K562 (cell line): ENCODE results near the gene LETM1. TPM values are rescaled to one million over a fixed set of nuclear protein-coding genes. Genes with fewer than 3 reads are reported as not detected.

Source experiments
- CHCHD3 ChIP-seq: fragments of 250-450 bp; sonication (Bioruptor Pico); IDR thresholded peaks from 2 replicates; pipeline ENCODE4 v2.1.2; 2022; ENCODE audit warnings: mild to moderate bottlenecking
- FOXO4 ChIP-seq: fragments of 450-650 bp; formaldehyde crosslinking; IDR thresholded peaks from 2 replicates; pipeline ENCODE4 v1.4.0; 2020; ENCODE audit warnings: mild to moderate bottlenecking, moderate library complexity
- GMEB1 ChIP-seq: fragments of 250-450 bp; sonication (Bioruptor Pico); IDR thresholded peaks from 2 replicates; pipeline ENCODE4 v1.4.0; 2020; ENCODE audit warnings: mild to moderate bottlenecking
- KAT2B ChIP-seq: IDR thresholded peaks from one replicate; pipeline ENCODE4 v1.6.1; 2012; ENCODE audit warnings: low read depth, mild to moderate bottlenecking, control low read depth, inconsistent platforms, low read length, moderate library complexity
- MTF1 ChIP-seq: fragments of 250-450 bp; sonication (Bioruptor Pico); IDR thresholded peaks from 2 replicates; pipeline ENCODE4 v1.9.0; 2021; ENCODE audit warnings: moderate library complexity, mild to moderate bottlenecking, inconsistent platforms, borderline replicate concordance
- POLR2B ChIP-seq: fragments of 450-650 bp; IDR thresholded peaks from 2 replicates; pipeline ENCODE4 v1.6.1; 2018; ENCODE audit warnings: low read depth; ENCODE audit not compliant: partially characterized antibody
- ZNF184 ChIP-seq: sonication (generic); formaldehyde crosslinking; IDR thresholded peaks from 2 replicates; pipeline ENCODE4 v1.5.0; 2020; ENCODE audit warnings: missing genetic modification reagents
- ZNF277 ChIP-seq: fragments of 250-450 bp; sonication (Bioruptor Pico); IDR thresholded peaks from 2 replicates; pipeline ENCODE4 v1.8.0; 2022; ENCODE audit warnings: inconsistent platforms, mild to moderate bottlenecking, moderate library complexity, borderline replicate concordance
- polyA plus RNA-seq, 8 experiments: library from polyadenylated mRNA; depleted of rRNA in 4 of 8; stranded (reverse) in 5 of 8; unstranded in 3 of 8; fragments of >200 nt; fragmentation: Nextera tagmentation in 2 of 8; fragmentation: Illumina TruSeq in 1 of 8; extraction: Ambion mirVana in 2 of 8; extraction: Trizol in 1 of 8; gene quantifications; 2 replicates each; pipeline versions ENCODE4 v1.2.1 to v1.2.3, GENCODE V29; 2011 to 2014; ENCODE audit warnings: inconsistent platforms in 1 of 8, missing spikeins in 1 of 8
- total RNA-seq, 7 experiments: library from RNA; depleted of rRNA in 6 of 7; stranded (reverse); fragments of >200 nt in 6 of 7; fragmentation: Illumina TruSeq in 2 of 7; extraction: Trizol in 2 of 7; gene quantifications; 2 replicates each; pipeline versions ENCODE4 v1.2.1 to v1.2.3, GENCODE V29; 2011 to 2021; ENCODE audit warnings: low replicate concordance in 1 of 7
- TF ChIP-seq, protein P1 (sequence below): fragments of 250-450 bp; sonication (Bioruptor Pico); IDR thresholded peaks from 2 replicates; pipeline ENCODE4 v1.8.0; 2021; ENCODE audit warnings: moderate library complexity, mild to moderate bottlenecking, inconsistent platforms
- TF ChIP-seq, protein P2 (sequence below), 2 experiments: fragments of 450-650 bp in 1 of 2; sonication (generic) in 1 of 2; formaldehyde crosslinking in 1 of 2; IDR thresholded peaks; 2 replicates each; pipeline versions ENCODE4 v1.7.1 to v1.9.0; 2016 to 2022; ENCODE audit warnings: inconsistent platforms in 1 of 2, mild to moderate bottlenecking in 1 of 2, missing genetic modification reagents in 1 of 2

LETM1 gene
- total and polyA plus RNA-seq, 9 of the 15 experiments (the other 6 are each of a cell fraction or from before 2014, with no cell fraction given), result 3.9 to 109 (median 35.0) TPM

GRCh38 chr4:1855333-1856070 is 454 bp downstream of the LETM1 start (continued):
- TF ChIP-seq MTF1 (CRISPR knock-in tag) (no peak), ZNF184 (no peak), KAT2B (no peak), FOXO4 (CRISPR knock-in tag) (no peak), POLR2B (no peak), ZNF277 (CRISPR knock-in tag) (no peak), CHCHD3 (CRISPR knock-in tag) (no peak), GMEB1 (CRISPR knock-in tag) (no peak)
- TF ChIP-seq, protein P1, sequence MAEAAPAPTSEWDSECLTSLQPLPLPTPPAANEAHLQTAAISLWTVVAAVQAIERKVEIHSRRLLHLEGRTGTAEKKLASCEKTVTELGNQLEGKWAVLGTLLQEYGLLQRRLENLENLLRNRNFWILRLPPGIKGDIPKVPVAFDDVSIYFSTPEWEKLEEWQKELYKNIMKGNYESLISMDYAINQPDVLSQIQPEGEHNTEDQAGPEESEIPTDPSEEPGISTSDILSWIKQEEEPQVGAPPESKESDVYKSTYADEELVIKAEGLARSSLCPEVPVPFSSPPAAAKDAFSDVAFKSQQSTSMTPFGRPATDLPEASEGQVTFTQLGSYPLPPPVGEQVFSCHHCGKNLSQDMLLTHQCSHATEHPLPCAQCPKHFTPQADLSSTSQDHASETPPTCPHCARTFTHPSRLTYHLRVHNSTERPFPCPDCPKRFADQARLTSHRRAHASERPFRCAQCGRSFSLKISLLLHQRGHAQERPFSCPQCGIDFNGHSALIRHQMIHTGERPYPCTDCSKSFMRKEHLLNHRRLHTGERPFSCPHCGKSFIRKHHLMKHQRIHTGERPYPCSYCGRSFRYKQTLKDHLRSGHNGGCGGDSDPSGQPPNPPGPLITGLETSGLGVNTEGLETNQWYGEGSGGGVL (CRISPR knock-in tag), result no peak
- TF ChIP-seq, protein P2, sequence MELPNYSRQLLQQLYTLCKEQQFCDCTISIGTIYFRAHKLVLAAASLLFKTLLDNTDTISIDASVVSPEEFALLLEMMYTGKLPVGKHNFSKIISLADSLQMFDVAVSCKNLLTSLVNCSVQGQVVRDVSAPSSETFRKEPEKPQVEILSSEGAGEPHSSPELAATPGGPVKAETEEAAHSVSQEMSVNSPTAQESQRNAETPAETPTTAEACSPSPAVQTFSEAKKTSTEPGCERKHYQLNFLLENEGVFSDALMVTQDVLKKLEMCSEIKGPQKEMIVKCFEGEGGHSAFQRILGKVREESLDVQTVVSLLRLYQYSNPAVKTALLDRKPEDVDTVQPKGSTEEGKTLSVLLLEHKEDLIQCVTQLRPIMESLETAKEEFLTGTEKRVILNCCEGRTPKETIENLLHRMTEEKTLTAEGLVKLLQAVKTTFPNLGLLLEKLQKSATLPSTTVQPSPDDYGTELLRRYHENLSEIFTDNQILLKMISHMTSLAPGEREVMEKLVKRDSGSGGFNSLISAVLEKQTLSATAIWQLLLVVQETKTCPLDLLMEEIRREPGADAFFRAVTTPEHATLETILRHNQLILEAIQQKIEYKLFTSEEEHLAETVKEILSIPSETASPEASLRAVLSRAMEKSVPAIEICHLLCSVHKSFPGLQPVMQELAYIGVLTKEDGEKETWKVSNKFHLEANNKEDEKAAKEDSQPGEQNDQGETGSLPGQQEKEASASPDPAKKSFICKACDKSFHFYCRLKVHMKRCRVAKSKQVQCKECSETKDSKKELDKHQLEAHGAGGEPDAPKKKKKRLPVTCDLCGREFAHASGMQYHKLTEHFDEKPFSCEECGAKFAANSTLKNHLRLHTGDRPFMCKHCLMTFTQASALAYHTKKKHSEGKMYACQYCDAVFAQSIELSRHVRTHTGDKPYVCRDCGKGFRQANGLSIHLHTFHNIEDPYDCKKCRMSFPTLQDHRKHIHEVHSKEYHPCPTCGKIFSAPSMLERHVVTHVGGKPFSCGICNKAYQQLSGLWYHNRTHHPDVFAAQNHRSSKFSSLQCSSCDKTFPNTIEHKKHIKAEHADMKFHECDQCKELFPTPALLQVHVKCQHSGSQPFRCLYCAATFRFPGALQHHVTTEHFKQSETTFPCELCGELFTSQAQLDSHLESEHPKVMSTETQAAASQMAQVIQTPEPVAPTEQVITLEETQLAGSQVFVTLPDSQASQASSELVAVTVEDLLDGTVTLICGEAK (IDR thresholded peaks at IDR 0.05), result no peak; the same call in 1 of the 2 replicates
- TF ChIP-seq, protein P2 (CRISPR knock-in tag; IDR thresholded peaks at IDR 0.05), result no peak
